ENCODE results near the gene RIT2.

Gene RIT2

DNA sequence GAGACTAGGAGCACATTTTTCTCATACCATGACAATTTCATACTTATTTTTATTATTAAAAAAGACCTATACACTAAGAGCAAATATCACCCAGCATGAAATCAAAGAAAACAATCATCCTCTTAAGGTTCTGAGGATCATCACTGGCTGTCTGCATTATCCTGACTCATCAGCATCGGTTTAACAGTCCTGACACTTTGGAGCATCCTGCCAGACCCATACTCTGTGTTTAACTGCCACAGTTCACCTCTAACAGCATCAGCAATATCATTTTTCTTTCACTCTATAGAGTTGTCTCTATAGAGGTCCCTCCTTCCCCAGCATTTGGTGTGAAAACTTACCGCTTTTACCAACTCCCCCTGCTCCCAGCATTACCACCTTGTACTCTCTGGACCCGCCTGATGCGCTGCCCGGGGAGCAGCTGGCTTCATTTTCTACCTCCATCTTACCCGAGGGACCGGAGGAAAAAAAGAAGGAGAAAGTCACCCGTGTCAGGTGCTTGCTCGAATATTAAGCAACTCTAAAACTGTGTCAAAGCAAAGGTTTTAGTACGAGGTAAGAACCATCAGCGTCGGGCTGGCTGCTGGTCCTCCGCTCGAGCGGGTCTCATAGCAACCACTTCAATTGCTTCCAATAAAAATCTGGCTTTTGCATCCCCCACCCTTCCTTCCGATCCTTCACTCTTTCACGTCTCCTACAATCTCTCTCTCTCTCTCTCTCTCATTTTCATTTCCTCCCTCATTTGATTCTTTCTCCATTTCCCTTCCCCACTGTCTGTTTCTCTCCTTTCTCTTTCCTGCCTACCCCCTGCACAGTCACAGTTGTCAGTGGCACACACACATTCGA is at the start of gene RIT2:
Gene RIT2, minus strand, starts transcription at position 610 of the 846 bp plus-strand sequence.
- DNase-seq, result peak; percentile 79

DNA sequence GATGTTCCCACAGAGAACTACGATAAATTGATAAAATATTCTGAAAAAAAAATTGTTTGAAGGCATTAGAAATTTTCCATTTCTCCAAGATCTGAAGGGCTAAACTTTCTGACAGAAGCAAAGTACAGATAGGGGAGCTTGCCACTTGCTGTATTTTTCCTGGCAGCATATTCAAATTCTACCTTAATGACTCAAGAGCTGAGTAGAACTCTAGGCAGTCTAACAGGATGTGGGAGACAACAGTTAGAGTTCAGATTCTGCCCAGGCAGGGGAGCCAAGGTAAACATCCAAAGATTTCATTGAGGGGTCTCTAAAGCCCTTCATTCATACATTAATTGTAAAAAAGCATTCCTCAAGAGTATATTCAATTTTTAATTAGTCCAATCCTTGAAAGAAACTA is 46.0 kb upstream of the RIT2 start:
- DNase-seq, result no peak

DNA sequence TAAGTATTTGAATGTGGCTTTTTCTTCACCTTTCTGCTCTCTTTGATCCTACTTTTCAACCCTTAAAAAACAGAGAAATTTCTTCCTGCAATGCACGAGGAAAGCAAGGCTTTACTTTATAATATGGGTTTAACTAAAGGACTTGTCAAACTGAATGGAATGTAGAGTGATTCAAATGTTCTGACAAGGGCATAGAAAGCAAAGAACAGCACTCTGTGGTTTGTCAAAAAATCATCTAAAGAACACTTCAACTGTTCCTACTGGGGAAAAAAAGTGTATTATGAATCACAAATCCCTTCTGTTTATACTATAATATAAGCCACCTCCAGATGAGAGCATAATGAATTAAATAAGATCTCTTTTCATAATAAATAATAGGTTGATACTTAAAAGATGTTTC is 45.0 kb upstream of the RIT2 start:
- no peak for DNase-seq

DNA sequence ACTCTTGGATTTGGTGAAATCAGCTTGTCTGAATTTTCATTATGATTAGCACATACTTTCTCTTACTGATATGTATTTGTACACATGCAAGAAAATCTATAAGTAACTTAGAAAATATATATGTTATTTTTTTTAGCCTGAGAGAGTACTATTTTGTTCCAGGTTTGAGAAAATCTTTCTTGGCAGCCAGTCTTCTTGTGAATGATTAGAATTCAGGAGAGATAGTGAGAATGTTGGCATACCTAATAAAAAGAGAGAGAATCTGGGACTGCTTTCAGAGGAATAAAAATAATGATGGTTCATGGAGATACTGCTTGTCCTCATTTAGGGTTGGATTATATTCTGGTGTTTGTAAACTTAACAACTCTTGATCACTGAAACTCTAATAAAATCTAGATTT is 44.4 kb upstream of the RIT2 start:
- no peak for DNase-seq

DNA sequence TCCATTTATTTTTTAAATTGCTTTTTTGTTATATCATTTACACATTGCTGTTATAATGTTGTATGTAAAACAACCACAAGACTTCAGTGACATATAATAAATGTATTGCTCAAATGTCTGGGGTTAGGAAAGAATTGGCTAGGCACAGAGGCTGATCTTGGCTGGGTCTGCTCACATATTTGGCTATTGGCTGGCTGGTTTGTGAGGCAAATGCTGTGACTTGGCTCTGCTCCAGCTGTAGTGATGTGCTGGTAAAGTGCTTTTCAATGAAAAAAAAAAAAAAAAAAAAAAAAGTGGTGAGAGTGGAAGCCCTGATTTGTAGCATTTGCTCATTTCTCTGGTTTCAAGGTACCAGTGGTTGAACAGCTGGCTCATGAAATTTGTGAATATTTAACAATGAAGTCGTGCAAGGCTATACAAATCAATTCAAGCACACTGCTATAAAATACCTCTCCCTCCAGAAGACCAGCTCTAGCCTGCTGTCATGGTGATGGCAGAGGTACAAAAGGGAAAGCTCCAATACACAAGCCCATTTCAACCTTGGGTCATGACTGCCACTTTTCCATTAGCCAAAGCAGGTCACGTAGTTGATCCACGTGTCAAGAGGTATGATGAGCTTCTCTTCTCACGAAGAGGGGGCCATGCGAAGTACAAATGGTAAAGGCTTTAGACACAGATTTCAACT is 43.7 kb upstream of the RIT2 start:
- no peak for DNase-seq

DNA sequence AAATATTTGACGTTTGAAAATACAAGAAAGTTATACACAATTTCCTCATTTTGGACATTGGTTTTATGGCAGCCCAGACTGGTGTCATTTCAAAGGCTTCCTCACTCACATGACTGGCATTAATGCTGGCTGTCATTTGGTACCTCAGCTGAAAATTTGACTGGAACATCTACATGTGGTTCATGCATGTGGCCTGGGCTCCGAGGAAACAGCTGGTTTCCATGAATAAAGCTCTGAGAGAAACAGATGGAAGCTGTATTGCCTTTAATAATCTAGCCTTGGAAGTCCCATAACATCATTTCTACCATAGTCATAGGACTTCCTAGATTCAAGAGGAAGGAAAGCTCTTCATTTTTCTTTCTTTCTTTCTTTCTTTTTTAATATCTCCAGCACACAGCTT is 42.9 kb upstream of the RIT2 start:
- no peak for DNase-seq

DNA sequence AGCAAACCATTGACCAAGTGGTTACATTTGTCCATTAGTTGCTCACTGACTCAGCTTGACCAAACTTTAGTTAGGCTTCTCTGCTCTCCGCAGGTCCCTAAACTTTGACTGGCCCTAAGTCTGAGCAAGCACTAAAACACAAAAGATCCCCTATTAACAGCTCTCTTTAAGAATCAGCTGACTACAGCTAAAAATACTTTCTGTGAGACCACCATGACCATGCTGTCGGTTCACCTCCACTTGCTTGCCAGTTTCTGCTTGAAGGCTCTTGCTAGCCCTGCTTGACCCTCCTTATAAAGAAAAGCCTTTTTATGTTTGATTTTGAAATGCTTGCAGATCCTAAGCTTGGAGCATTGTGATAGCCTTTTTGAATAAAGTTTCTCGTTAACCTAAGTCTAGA is 40.4 kb upstream of the RIT2 start:
- DNase-seq, result no peak

DNA sequence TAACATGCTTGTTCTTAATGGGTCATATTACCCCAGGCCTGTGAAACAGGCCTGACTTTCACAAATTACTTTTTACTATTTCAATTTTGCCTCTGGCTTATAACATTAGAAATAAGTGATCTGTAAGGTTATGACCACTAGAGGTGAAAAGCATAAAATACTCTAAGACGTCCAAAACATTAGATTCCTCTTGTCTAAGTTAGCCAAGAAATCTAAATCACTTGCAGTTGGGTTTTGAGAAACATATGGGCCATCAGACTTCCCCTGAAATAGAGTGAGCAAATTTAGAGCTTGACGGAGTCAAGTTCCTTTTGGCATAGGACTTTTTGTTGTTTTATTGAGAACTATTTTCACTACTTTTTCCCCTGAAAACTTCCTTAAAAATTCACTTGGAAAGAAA is 32.7 kb upstream of the RIT2 start:
- no peak for DNase-seq

DNA sequence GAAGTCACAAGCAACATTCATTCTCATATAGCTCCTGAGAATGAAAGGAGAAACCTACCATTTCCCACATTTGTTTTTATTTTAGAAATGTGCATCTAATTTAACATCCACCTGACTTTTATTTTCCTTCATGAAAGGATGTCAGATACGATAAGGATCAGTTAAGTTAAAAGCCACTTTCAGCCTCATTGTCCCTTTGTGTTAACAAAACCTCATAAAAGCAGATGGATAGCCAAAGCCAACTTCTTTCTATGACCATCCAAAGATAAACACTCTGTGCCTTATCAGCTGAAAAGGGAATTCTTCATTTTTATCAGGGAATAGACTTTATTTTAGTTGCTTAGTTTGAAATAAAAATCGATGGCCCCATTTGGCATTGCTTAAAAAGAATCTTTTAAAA is 25.7 kb upstream of the RIT2 start:
- no peak for DNase-seq

DNA sequence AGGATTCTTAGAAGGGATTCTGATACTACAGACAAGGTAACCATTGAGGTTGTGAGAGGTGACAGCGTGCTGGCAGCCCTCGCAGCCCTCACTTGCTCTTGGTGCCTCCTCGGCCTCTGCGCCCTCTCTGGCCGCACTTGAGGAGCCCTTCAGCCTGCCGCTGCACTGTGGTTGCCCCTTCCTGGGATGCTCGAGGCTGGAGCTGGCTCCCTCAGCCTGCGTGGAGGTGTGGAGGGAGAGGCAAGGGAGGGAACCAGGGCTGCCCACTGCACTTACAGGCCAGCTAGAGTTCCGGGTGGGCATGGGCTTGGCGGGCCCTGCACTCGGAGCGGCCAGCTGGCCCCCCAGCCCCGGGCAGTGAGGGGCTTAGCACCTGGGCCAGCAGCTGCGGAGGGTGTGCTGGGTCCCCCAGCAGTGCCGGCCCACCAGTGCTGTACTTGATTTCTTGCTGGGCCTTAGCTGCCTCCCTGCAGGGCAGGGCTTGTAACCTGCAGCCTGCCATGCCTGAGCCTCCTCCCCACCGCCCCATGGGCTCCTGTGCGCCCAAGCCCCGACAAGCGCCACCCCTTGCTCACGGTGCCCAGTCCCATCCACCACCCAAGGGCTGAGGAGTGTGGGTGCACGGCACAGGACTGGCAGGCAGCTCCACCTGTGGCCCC is 23.9 kb upstream of the RIT2 start:
- no peak for DNase-seq

DNA sequence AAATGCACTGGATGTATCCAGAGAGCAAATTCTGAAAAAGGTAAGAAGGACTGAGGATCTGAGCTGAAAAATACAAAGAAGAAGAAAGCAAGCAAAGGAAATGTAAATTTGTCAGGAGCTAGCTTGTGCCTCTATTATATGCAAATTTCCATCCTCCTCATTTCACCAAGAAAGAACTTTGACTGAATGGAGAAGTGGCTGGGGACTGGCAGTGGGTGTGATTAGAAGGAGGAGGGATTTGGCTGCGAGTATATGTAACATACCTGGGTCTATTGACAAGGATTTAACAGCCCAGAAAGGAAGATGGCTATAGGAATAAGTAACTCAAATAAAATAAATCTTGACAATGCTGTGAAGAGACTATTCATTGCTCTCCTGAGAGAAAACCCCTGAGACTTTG is 19.4 kb upstream of the RIT2 start:
- DNase-seq, result no peak

DNA sequence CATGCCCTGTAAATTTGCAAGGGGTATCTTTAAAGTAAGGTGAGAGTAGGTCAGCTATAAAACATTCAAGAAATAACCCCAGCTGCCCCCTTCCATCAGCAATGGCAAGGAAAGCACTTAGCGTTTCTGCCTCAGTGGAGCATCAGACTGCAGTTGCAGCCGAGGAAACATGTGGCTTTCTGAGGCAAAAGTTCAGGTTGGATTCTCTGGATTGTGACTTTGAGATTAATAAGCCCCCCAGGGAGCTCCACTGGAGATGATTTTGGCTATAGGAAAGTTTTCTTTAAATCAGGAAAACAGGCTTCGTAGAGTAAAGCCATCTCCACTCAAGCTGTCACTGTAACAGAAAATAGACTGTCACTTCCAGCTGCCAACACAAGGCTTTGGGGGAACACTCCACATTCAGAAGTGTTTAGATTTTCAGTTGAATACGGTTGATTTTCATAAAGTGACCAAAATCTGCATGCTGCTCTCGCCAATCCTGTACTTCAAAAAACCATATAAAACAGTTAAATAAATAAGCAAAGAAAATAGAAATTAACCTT is 15.3 kb upstream of the RIT2 start:
- no peak for DNase-seq

DNA sequence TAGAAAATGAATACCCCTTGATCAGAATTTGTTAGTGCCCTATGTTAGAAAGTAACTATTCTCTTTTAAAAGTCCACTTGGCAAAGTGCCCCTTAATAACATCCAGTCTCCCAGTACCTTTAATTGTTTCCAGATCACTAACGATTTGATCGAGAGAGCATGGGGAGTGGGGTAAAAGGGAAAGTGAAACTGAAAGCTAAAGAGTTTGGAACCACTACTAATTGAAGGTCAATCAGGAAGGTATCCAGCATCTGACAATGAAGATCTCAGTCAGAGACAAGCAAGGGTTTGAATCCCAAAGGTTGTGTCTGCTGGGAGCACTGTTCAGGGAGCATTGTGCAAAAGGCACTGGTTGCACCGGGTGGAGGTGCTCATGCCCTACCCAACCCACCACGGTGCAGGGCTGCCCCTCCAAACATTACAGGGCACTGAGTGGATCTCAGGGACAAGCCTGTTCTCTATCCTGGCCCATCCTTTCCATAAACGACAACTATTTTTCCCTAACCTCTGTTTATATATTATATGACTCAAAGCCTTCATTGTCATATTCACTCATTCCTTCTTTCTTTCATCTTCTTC is 14.6 kb upstream of the RIT2 start:
- no peak for DNase-seq

DNA sequence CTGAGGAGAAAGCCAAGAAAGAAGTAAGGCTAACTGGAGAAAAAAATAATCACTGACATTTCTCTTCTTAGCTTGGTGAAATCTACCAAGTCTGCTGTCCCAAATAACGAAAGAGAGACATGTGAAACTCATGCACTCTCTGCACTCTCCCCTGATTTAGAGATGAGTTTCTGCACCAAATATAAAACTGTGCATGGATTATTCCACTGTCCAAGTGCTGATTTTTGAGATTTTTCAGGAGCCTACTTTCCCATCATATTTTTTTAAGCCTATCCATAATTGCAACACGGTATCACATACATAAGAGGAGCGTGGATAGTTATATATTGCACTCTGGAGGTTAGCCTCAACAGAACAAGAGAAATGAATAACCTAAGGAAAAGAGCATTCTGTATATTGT is 10.0 kb upstream of the RIT2 start:
- no peak for DNase-seq

DNA sequence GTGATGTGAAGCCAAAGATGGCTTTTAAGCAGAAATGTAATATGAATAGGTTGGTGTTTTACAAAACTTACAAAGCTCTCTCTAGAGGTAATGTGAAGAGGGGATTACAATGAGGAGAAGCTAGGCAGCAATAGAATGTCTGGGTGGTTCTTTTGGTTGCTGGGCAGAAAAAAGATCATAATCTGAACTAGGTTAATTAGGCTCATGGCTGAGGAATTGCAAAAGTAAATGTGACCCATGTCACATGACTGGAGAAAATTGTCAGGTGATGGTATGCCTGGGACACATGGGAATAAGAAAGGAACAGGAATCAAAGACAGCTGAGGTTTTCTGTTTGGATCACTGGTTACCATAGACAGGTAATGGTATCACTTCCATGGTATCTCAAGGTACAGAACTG is 7.5 kb upstream of the RIT2 start:
- no peak for DNase-seq

DNA sequence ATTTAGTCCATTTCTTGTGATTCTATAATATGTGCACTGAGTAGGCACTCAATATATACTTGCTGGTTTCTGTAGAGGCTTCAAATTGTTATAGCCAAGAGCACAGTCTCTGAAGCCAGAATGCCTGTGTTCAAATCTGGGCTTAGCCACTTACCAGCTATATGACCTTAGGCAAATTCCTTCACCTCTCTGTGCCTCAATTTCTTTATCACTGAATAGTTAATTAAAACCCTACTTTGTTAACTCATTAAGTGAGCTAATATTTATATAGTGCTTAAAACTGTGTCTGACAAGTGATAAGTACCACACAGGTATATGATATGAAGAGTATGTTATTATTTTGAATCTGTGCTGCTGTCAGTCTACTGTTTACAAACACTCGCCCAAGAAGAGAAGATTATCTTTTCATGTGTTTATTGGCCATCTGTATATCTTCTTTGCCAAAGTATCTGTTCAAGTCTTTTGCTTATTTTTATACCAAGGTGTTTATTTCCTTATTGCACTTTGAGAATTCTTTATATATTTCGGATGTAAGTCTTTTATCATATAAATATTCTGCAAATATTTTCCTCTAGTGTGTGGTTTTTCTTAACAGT is 1.3 kb upstream of the RIT2 start:
- DNase-seq, result no peak

DNA sequence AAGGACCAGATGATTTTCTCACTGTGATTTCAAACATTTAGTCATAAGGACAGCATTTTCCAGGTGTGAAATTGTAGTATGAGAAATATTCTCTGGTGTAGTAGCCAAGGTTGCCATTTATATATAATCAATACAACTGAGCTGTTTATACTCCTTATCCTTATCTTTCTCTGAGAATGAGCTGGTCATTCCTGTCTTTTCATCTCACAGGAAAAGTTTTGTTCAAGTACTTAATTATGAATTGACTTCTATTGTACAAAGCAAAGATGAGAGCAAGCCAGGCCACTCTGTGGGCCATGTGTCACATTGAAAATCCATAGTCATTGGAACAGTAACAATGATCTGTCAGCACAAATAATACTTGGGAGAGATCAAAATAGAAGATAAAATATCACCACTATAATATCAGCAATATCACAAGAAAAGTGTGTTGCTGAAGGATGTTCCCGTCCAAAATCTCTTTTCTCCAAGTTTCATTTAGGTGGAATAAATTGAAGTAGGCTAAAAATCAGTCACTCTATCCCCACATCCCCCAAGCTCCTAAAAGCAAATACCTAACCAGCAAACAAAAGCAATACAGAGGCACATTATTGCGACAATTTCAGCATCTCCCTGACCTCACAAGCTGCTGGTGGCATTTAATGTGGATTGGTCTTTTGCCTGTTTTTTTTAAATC is 2.1 kb downstream of the RIT2 start:
- DNase-seq, result no peak

DNA sequence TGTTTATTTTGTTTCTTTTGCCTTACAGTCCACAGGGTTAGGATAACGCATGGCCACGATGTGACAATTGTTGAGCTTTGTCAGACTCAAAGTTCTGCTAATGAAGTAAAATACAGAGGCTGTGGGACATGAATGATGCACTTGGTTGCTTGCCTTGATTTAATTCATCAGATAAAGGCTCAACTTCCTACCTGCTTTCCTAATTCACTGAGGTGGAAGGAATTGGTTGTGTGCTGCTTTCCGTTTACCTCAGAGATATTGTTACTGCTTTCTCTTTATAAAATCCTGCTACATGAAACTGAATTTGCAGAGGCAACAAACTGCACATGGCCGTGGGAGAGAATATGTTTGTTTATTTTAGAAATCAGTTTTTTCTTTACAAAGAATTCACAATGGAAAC is 6.6 kb downstream of the RIT2 start:
- DNase-seq, result no peak

DNA sequence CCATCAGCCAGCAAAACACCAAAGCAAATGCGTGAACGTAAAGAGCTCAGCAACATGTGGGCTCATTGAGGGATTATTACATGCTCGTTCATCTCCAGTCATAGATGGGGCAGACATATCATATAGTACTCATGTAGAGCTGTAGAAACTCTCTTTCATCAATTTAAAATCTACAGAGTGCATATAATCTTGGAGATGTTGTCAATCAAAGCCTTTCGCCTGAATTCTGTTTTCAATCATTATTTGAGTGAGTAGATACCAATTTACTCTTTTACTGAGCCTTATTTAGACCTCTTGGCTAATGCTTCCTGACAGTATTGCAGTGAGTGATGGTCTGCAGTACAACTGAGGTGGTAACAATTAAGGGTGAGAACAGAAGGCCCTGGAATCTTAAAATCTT is 7.0 kb downstream of the RIT2 start:
- peak; percentile 21 for DNase-seq

DNA sequence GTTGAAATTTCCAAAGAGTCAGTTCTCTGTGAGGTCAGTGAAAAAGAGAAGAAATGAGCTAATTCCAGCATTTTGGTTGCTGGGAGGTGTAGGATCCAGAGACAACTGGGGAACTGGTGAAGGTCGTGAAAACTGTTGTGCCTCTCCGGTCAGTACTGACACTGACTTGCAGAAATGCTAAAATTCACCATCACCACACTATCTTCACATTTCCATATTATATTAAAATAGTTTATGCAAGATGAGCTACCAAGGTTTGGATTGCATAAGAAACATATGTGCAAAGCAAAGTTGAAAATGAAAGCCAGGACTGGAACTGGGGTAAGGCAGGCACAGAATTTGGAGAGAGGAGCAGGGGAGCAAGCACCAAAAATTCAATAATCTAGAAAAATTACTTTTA is 21.8 kb downstream of the RIT2 start:
- no peak for DNase-seq

DNA sequence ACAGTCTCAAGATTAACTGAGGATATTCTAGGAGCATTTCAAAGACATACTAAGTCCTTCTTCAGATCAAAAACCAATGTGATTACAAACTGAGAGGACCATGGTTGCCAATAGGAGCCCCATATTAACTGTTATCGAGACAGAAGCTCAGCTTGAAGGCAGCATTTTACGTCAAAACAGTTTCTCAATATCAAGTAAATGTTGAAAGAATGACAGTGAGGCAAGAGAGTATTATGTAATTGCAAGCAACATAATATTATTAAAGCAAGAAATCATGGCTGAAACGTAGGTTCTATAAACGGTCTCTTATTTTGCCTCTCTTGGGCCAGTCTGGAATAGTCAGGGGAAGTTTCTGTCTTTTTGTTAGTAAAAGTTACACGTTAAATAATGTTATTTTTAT is 22.9 kb downstream of the RIT2 start:
- no peak for DNase-seq

DNA sequence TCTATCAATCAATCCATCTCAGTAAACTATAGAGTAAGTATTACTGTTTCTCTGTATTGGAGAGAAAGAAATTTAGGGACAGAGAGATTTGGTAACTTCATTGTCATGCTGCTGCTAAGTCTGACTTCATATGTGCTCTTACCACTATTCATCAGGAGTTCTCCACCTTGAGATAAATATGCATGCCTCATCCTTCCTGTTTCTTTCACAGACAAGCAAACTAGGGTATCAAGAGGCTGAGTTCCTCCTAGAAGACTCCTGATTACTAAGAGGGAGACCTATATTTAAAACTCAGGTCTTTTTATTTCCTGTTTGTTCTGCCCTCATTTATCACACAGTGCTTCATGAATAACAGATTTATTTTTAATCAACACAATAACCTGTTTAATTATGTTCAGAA is 34.1 kb downstream of the RIT2 start:
- DNase-seq, result no peak

DNA sequence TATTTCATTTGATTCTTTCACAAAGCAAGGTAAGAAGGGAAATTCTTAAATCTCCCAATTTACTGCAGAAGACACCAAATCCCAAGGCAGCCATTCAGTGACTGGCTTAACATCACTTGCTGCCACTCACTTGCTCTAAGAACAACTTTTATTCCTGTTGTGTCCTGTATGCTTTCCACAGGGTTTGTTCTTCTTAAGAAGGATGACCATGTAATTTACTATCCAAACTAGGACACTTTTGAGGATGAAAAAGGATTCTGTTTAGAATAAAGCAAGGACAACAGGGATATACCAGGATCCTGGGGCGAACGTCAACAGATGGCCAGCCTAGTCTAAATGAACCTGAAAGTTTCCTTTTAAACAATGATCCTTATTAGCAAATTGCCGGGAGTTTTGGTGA is 34.8 kb downstream of the RIT2 start:
- no peak for DNase-seq
